HG03060 (cell line): ENCODE measurements around the gene IL25.
"Not testable (repeated sequence)": the region's sequence is repeated elsewhere in the genome, so short reads cannot be mapped to it uniquely, and the experiment has no call there.

Experiments used
- ATAC-seq: cut with Tn5 transposase; IDR thresholded peaks from one replicate; pipeline ENCODE4 v1.9.1; 2021; ENCODE audit warnings: low read depth, moderate number of reproducible peaks; ENCODE audit not compliant: unreplicated experiment

Gene IL25

GRCh38 chr14:23406725-23407355, 34.2 kb downstream of the IL25 start:
- ATAC-seq, result no peak

DNA sequence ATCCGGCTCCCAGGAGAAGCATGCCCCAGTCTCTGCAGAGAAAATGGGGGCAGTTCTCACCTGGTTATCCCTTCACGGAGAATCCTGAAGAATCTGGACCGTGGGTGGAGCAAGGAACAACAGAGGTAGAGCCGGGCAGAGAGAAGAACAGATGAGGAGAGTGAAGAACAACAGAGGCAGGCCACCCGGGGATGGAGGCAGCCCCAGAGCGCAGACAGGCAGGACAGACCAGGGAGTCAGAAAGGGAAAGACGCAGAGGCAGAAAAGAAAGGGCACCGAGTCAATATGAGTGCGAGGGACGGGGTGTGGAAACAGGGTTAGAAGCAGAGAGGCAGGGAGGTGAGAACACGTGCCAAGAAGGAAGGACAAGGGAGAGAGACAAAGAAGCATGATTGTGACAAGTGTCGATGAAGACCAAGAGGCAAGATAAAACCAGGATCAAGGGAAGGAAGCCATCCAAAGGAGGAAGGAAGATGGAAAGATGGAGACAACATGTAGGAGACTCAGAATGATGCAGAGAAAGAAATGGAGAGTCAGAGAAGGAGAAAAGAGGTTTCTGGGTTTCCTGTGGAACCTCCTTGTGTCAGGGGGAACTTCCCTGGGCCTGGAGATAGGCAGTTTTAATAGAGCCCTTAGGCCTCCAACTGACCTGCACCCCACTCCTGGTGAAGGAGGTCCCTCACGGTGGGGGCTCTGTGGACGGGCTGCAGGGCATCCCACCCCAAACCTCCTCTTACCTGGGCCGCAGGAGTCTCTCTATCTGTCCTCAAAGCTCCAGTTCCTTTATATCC, 35.1 kb downstream of the IL25 start, which contains the start of gene MYH6:
MYH6 (minus strand) TSS at position 758 of the 791 bp plus-strand sequence. CDS start 1,050 bp downstream, outside the sequence.
- ATAC-seq, result no peak

DNA sequence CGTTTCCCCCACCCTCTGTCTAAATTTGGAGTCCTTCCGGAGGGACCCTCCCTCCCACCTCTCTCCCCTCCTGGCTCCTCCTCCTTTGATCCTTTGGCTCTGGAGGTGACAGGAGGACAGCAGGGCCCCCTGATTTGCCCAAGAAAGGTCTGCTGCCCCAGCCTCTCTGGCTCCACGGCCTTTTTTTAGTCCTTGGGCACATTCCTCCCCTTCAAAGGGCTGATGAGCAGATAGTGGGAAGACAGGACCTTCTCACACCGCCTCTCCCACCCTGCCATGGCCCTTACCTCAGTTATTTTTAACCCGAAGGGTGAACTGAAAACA, 35.7 kb downstream of the IL25 start:
- no peak for ATAC-seq

DNA sequence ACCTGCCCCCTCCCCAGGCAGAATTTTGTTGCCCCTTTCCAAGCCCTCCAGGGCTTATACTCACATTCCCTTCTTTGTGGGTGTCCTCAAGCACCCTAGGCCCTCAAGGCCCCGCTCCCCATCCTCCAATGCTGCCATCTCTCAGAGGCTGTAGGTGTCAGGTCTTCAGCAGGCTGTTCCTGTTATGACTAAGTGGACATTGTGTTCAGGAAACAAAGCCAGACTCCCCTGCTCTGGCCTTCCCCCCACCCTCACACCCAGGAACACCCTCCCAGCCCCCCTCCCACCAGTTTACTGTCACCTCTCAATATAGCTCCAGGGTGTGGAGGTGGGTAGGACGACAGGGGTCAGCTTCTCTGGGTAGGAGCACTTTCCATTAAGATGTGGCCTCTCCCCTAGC, 36.9 kb downstream of the IL25 start:
- ATAC-seq, result no peak

DNA sequence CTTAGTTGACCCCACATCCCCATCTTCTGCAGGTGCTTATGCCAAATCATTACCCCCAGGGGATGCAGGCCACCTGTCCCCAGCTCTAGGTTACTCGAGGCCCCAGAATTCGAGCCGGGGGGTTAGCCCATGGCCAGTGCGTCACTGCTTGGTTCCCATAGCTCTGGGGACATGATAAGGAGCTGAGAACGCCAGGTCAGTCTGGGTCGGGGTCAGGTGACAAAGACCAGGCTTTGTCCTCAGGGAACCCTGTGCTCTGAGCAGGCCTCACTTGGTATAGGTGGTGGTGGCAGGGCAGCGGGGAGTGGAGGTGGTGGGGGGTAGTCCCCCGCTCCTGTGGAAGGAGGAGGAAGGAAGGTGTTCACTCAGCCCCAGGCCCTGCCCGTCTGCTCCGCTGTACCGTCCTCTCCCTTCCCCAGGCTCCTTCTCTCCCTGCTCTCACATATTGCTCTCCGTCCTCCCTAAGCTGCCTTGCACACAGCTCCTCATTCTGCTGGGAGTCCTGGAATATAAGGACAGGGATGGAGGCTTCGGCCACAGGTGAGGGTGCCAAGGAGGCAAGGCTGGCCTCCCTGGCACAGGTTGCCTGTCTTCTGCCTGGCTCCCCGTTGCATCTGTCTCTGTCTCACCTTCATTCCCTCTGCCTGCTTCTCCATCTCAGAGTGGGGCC, 37.5 kb downstream of the IL25 start:
- ATAC-seq, result no peak

- ATAC-seq, result no peak
These were observed 39.2 kb downstream of the IL25 start for GRCh38 chr14:23411563-23412525.

- no peak for ATAC-seq
These were observed 41.1 kb downstream of the IL25 start for GRCh38 chr14:23413681-23414080.

DNA sequence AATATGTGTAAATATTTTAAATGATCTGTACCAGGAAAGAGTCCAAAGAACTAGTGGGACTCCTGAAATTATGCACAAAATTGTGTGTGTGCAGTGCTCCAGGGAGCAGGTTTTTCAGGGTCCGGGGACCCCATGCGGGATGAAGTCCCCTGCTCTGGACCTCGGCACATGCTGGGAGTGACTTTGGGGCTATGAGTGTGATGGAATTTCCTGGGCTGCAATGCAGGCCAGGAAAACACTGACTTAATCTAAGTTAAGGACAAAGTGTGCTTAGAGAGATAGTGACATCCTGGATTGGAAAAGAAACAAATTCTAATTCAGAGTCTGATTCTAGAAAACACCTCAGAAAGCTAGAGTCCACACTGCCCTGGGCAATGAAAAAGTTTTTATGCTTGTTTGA, 41.6 kb downstream of the IL25 start:
- ATAC-seq, result no peak

- no peak for ATAC-seq
These were observed 42.6 kb downstream of the IL25 start for GRCh38 chr14:23414906-23415820.

DNA sequence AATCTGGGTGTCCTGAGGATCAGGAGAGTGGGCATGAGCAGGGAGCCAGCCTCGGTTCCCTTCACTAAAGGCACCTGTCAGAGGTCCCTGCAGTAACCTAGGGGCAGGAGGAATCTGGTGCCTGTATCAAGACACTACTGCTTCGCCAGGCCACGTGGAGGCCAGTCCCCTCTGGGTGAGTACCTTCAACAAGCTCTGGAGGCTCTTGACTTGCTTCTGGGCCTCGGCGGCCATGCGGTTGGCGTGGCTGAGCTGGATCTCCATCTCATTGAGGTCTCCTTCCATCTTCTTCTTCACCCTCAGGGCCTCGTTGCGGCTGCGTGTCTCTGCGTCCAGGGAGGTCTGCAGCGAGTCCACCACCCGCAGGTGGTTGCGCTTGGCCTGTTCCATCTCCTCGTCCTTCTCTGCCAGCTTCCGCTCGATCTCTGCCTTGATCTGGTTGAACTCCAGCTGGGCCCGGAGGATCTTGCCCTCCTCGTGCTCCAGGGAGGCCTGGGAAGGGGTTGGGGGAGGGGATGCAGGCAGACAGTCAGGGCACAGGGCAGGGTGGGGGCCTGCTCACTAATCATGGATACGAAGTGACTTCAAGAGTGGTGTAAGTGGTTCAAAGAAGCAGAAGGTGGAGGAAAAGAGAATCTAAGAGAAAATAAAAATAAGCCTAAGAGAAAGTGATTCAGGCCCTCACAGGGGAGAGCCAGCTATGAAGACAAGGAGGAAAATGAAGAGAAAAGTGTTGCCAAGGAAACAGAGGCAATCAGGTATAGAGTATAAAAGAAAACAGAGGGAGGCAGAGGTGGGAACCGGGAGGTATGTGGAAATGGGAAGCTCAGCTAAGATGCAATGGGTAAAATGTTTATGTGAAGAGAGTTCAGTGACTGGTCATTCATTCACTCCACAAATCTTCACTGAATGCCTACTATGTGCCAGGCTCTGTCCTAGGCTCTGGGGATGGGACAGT, 43.5 kb downstream of the IL25 start:
- ATAC-seq, result no peak

- no peak for ATAC-seq
These were observed 44.2 kb downstream of the IL25 start for GRCh38 chr14:23416801-23417200.

DNA sequence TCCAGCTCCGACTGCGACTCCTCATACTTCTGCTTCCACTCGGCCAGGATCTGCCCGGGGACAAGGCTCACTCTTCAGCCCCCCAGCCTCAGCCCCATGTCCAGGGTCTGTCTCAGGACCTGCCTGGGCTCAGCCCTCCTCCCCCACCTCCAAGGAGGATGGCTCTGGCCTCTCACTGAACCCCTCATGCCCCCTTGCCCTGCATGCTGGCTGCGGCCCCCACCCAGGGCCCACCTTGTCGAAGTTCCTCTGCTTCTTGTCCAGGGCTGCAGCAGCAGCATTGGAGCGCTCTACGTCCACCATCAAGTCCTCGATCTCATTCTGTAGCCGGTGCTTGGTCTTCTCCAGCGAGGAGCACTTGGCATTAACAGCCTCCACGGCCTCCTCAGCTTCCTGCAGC, 44.7 kb downstream of the IL25 start:
- ATAC-seq, result not testable (repeated sequence)

DNA sequence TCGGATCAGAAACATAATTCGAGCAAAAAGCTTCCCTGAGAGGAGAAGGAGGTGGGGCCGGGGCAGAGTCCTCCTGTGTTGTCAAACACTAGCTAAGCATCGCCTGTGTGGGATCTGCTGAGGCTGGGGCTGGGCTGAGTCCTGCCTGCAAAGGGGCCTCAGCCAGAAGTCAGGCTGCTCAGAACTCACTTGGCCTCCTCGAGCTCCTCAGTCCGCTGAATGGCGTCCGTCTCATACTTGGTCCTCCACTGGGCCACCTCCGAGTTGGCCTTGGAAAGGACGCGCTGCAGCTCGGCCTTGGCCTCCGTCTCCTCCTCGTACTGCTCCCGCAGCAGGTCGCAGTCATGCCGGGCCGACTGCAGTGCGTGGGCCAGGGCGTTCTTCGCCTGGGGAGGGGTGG, 45.4 kb downstream of the IL25 start:
- no peak for ATAC-seq

DNA sequence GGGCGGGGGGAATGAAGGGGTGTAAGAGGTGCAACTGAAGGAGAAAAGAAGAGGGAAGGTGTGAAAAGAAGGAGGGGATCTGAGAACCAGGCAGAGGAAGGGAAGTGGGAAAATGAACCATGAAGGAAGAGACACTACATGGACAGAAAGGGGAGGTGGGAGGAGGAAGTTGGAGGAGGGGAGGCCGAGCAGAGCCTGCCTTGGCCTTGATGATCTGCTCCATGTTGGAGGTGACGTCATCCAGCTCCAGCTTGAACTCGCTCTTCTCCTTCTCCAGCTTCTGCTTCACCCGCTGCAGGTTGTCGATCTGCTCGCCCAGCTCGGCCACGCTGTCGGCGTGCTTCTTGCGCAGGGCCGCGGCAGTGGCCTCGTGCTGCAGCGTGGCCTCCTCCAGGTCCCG, 47.0 kb downstream of the IL25 start:
- ATAC-seq, result not testable (repeated sequence)

DNA sequence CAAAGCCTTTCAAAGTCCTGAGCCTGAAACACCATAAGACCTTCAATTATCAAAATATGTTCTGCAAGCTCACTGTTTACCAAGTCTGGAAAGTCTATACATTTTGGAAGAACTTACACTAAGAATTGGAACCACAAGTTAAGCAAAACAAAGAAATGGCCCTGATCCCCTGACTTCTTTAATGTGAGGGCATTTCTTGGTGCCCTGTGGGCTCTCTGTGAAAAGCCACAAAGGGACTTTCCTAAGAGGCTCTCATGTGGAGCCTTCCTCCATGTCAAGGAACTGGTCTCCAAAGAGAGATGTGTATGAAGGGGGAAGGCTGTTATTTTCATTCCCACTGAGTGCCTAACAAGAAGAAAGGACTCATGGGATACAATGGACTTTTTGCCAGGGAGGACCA, 49.0 kb downstream of the IL25 start:
- ATAC-seq, result no peak

DNA sequence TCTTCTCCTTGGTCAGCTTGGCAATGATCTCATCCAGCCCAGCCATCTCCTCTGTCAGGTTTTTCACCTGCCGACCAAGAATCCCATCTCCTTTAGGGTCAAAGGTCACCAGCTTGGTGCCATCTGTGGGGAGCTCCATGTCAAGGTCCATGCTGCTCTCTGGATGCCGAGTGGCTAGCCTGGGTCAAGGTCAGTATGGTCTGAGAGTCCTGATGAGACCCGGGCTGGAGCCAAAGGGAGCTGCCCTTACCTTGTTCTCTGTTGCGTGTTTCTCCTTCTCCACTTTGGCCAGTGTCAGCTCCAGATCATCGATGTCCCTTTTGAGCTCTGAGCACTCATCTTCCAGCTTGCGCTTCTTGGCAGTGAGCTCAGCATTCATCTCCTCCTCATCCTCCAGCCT, 51.0 kb downstream of the IL25 start:
- no peak for ATAC-seq

DNA sequence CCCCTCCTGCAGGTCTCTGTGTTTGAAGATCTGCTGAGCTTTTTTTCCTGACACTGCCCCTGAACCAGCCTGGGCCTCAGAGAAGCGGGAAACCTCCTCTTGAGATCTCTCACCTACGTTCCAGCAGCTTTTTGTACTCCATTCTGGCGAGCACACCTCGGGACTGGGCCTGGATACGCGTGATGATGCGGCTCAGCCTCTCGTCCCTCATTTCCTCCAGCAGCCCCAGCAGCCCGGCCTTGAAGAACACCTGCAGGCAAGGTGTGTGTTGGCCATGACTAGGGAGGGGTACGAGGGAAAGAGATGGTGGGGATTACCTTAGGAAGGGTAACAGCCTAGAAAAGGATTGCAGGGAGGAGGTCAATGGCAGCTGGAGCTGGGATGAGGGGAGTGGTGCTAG, 52.6 kb downstream of the IL25 start:
- no peak for ATAC-seq

DNA sequence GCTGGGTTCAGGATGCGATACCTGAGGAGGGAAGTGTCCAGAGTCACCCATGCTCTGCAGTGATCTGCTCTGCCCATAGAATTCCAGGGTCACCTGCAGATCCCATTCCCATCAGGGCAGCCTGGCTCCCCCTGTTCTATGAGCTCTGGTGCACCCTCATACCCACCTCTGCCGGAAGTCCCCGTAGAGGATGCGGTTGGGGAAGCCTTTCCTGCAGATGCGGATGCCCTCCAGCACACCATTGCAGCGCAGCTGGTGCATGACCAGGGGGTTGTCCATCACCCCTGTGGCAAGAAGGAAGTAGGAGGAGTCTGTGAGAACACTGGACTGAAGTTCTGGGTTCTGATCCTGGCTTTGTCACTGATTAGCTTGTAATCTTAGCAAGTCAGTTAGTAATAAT, 53.2 kb downstream of the IL25 start:
- ATAC-seq, result not testable (repeated sequence)
